Smooth muscle cell (in vitro differentiated cells): ENCODE data around the gene THNSL1. TPM values are rescaled to one million over a fixed set of nuclear protein-coding genes. Genes with fewer than 3 reads are reported as not detected.

ENCODE experiments used
- DNase-seq: peaks from one replicate; lab custom pipeline; 2025; ENCODE audit not compliant: unreplicated experiment; lab: John Stamatoyannopoulos, UW
- H2AFZ ChIP-seq: fragments of 200-600 bp; sonication (generic); 2 replicates; pipeline ENCODE4 v1.6.0; 2016; ENCODE audit warnings: antibody characterized with exemption, low read depth, mild to moderate bottlenecking
- H3F3A ChIP-seq: fragments of 200-600 bp; sonication (generic); 2 replicates; pipeline ENCODE4 v1.6.0; 2017; ENCODE audit warnings: antibody characterized with exemption, low read depth
- H3K27ac ChIP-seq: fragments of 200-600 bp; sonication (generic); 2 replicates; pipeline ENCODE4 v1.5.1; 2016; ENCODE audit warnings: low read depth, mild to moderate bottlenecking
- H3K27me3 ChIP-seq: fragments of 200-600 bp; sonication (generic); 2 replicates; pipeline ENCODE4 v1.6.1; 2016; ENCODE audit warnings: low read depth, mild to moderate bottlenecking
- H3K36me3 ChIP-seq: fragments of 200-600 bp; sonication (generic); 2 replicates; pipeline ENCODE4 v1.5.1; 2016; ENCODE audit warnings: low read depth
- H3K4me1 ChIP-seq: fragments of 200-600 bp; sonication (generic); 2 replicates; pipeline ENCODE4 v1.5.1; 2016; ENCODE audit warnings: low read depth
- H3K4me2 ChIP-seq: fragments of 200-600 bp; sonication (generic); 2 replicates; pipeline ENCODE4 v1.6.0; 2016; ENCODE audit warnings: mild to moderate bottlenecking
- H3K4me3 ChIP-seq: fragments of 200-600 bp; sonication (generic); 2 replicates; pipeline ENCODE4 v1.5.1; 2016; ENCODE audit warnings: mild to moderate bottlenecking
- H3K79me2 ChIP-seq: fragments of 200-600 bp; sonication (generic); 2 replicates; pipeline ENCODE4 v1.6.0; 2016; ENCODE audit warnings: low read depth, mild to moderate bottlenecking
- H3K9ac ChIP-seq: fragments of 200-600 bp; sonication (generic); 2 replicates; pipeline ENCODE4 v1.6.0; 2016; ENCODE audit warnings: low read depth
- H3K9me3 ChIP-seq: fragments of 200-600 bp; sonication (generic); replicated peaks from 2 replicates; pipeline ENCODE4 v1.5.1; 2016; ENCODE audit warnings: low read depth
- H4K20me1 ChIP-seq: fragments of 200-600 bp; sonication (generic); 2 replicates; pipeline ENCODE4 v1.6.0; 2016; ENCODE audit warnings: low read depth
- CTCF ChIP-seq: fragments of 200-600 bp; sonication (generic); IDR thresholded peaks from 2 replicates; pipeline ENCODE4 v1.5.1; 2017; ENCODE audit warnings: borderline replicate concordance, mild to moderate bottlenecking, antibody characterized with exemption; ENCODE audit not compliant: insufficient read depth, poor library complexity, severe bottlenecking
- WGBS: methylation state at CpG from one replicate; pipeline ENCODE4 v1.1.7; 2016; ENCODE audit warnings: low lambda C conversion rate; 5-methylcytosine and 5-hydroxymethylcytosine counted together
- polyA plus RNA-seq: library from polyadenylated mRNA; unstranded; fragments of >200 nt; fragmentation: Nextera tagmentation; extraction: Ambion mirVana; gene quantifications from 2 replicates; pipeline ENCODE4 v1.2.1, GENCODE V29; 2016
- total RNA-seq: library from RNA; depleted of rRNA; stranded (reverse); fragments of >200 nt; gene quantifications from 2 replicates; pipeline ENCODE4 v1.2.3, GENCODE V29; 2014

Gene THNSL1
- total and polyA plus RNA-seq, 2 experiments from 2014 or later: 2.5 to 2.6 TPM

DNA sequence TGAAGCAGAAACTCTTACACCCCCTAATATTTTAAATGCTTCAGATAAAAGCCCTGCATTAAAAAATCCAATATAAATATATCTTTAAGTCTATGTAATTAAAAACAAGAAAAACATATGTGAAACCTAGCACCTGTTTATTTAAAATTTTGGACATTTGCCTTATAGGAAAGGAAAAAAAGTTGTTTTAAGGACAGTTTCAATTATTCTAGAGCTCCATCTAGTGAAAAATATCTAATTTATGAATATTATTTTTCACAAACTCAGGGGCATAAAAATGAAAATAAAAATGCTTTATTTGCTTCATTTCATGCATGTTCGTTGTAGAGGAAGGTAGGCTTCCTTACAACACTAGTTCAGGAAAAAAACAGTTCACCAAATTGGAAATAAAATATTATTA, 26.5 kb upstream of the THNSL1 start:
- Histone ChIP-seq H3K27ac (no peak overlapping the region), H3K4me1 (no peaks in the 10 kb centered on the region), H3K79me2 (no peaks in the 10 kb centered on the region), H3K4me2 (no peak overlapping the region), H3K36me3 (no peaks in the 10 kb centered on the region), H3K9me3 (no peaks in the 10 kb centered on the region), H3K4me3 (no peak overlapping the region), H3K27me3 (no peaks in the 10 kb centered on the region), H2AFZ (no peak overlapping the region), H3F3A (no peaks in the 10 kb centered on the region), H4K20me1 (no peaks in the 10 kb centered on the region), H3K9ac (no peak overlapping the region)
- WGBS: 81% methylated on average over 1 of the region's 1 CpG
- TF ChIP-seq CTCF: peak; percentile 17
- no peak for DNase-seq

GRCh38 chr10:24991298-24991697, 25.1 kb upstream of the THNSL1 start:
- H3K27ac ChIP-seq: no peak overlapping the region
- no peak for TF ChIP-seq CTCF
- H3K4me1 ChIP-seq: no peaks in the 10 kb centered on the region

DNA sequence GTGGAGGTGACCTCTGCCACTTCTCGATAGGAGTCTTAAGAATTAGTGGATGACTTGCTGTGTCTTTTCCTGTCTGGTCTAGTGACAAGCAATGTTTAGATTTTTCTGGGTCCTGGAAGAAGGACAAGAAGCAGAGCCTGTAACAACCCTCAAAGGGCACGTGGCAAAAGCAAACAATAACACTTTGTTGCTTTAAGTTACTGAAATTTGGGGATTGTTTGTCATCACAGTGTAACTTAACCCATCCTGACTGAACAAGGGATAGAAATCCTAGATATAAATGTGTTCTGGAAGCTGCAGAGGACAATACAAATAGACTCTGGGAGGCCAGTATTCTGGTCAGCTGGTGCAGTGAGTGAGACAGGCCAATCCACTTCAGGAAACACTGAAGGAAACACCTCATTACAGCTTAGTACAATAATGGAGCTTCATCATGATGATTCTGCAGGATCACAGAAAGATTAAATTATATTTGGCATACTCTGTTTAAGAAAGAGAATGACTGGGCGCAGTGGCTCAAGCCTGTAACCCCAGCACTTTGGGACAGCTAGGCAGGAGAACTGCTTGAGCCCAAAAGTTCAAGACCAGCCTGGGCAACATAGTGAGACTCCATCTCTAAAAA, 23.8 kb upstream of the THNSL1 start:
- no peak for TF ChIP-seq CTCF
- Histone ChIP-seq H3K4me2 (no peak overlapping the region), H3F3A (no peaks in the 10 kb centered on the region), H3K27ac (no peak overlapping the region), H3K79me2 (no peaks in the 10 kb centered on the region), H3K4me3 (no peak overlapping the region), H3K9ac (no peak overlapping the region), H4K20me1 (no peaks in the 10 kb centered on the region), H3K36me3 (no peaks in the 10 kb centered on the region), H3K27me3 (no peaks in the 10 kb centered on the region), H3K4me1 (no peaks in the 10 kb centered on the region), H3K9me3 (no peaks in the 10 kb centered on the region), H2AFZ (no peak overlapping the region)
- WGBS: 82% methylated on average over 3 of the region's 3 CpGs
- DNase-seq: no peak

More at GRCh38 chr10:24991298-24991697, 25.1 kb upstream of the THNSL1 start:
- Histone ChIP-seq H3K4me2 (no peak overlapping the region), H3K9ac (no peak overlapping the region), H3F3A (no peaks in the 10 kb centered on the region), H3K4me3 (no peak overlapping the region), H2AFZ (no peak overlapping the region), H4K20me1 (no peaks in the 10 kb centered on the region), H3K36me3 (no peaks in the 10 kb centered on the region), H3K79me2 (no peaks in the 10 kb centered on the region), H3K9me3 (no peaks in the 10 kb centered on the region), H3K27me3 (no peaks in the 10 kb centered on the region)
- WGBS: 94% methylated on average over 13 of the region's 13 CpGs
- DNase-seq: no peak
